H9 (cell line): ENCODE data around the gene MTF1. TPM values are rescaled to one million over a fixed set of nuclear protein-coding genes. Genes with fewer than 3 reads are reported as not detected.

Experiments
- DNase-seq: peaks from one replicate; pipeline ENCODE4 v3.0.0-alpha.2; 2017
- H2AFZ ChIP-seq: one replicate; pipeline ENCODE4 v1.6.1; 2013; ENCODE audit warnings: mild to moderate bottlenecking, low read length, control low read depth, moderate library complexity
- H2AK5ac ChIP-seq: 2 replicates; pipeline ENCODE4 v1.6.1; 2013; ENCODE audit warnings: low read length, control low read depth, mixed read lengths; ENCODE audit not compliant: insufficient read length
- H2BK120ac ChIP-seq: one replicate; pipeline ENCODE4 v1.6.1; 2013; ENCODE audit warnings: low read depth, mild to moderate bottlenecking, low read length, control low read depth, inconsistent platforms; ENCODE audit not compliant: poor library complexity, severe bottlenecking
- H2BK12ac ChIP-seq: 2 replicates; pipeline ENCODE4 v1.6.1; 2013; ENCODE audit warnings: low read length, control low read depth, mixed read lengths, low read depth; ENCODE audit not compliant: insufficient read length
- H2BK15ac ChIP-seq: 2 replicates; pipeline ENCODE4 v1.6.1; 2013; ENCODE audit warnings: low read depth, low read length, control low read depth
- H2BK20ac ChIP-seq: one replicate; pipeline ENCODE4 v1.6.1; 2013; ENCODE audit warnings: low read depth, mild to moderate bottlenecking, low read length, control low read depth, inconsistent platforms; ENCODE audit not compliant: poor library complexity, severe bottlenecking
- H2BK5ac ChIP-seq: 2 replicates; pipeline ENCODE4 v1.6.1; 2013; ENCODE audit warnings: low read length, control low read depth, mixed read lengths; ENCODE audit not compliant: insufficient read length
- H3K14ac ChIP-seq: 2 replicates; pipeline ENCODE4 v1.6.1; 2013; ENCODE audit warnings: low read length, control low read depth; ENCODE audit not compliant: insufficient read depth
- H3K18ac ChIP-seq: 2 replicates; pipeline ENCODE4 v1.6.1; 2013; ENCODE audit warnings: low read depth, mild to moderate bottlenecking, mixed read lengths, low read length, control low read depth; ENCODE audit not compliant: insufficient read length
- H3K23ac ChIP-seq: 2 replicates; pipeline ENCODE4 v1.6.1; 2013; ENCODE audit warnings: low read length, control low read depth, mixed read lengths, low read depth; ENCODE audit not compliant: insufficient read length
- H3K23me2 ChIP-seq: 2 replicates; pipeline ENCODE4 v1.6.1; 2013; ENCODE audit warnings: low read depth, mild to moderate bottlenecking, mixed read lengths, low read length, control low read depth; ENCODE audit not compliant: insufficient read length, poor library complexity, severe bottlenecking
- H3K27ac ChIP-seq: 2 replicates; pipeline ENCODE4 v1.5.1; 2013; ENCODE audit warnings: low read length, control low read depth, mixed read lengths, low read depth; ENCODE audit not compliant: insufficient read length
- H3K27me3 ChIP-seq: 2 replicates; pipeline ENCODE4 v1.6.1; 2013; ENCODE audit warnings: low read length, control low read depth, inconsistent platforms; ENCODE audit not compliant: insufficient read depth
- H3K4ac ChIP-seq: 2 replicates; pipeline ENCODE4 v1.6.1; 2013; ENCODE audit warnings: low read depth, mild to moderate bottlenecking, control low read depth, inconsistent platforms, low read length, moderate library complexity
- H3K4me1 ChIP-seq: 2 replicates; pipeline ENCODE4 v1.6.1; 2013; ENCODE audit warnings: low read length, control low read depth, inconsistent platforms; ENCODE audit not compliant: insufficient read depth
- H3K4me2 ChIP-seq: 2 replicates; pipeline ENCODE4 v1.6.1; 2013; ENCODE audit warnings: low read length, control low read depth, mixed read lengths; ENCODE audit not compliant: insufficient read length, insufficient read depth
- H3K56ac ChIP-seq: 2 replicates; pipeline ENCODE4 v1.6.1; 2013; ENCODE audit warnings: low read depth, mild to moderate bottlenecking, mixed read lengths, low read length, control low read depth; ENCODE audit not compliant: insufficient read length
- H3K79me1 ChIP-seq: 2 replicates; pipeline ENCODE4 v1.6.1; 2013; ENCODE audit warnings: low read depth, mild to moderate bottlenecking, moderate library complexity, low read length, control low read depth, inconsistent platforms; ENCODE audit not compliant: insufficient read depth, poor library complexity, severe bottlenecking
- H3K79me2 ChIP-seq: 2 replicates; pipeline ENCODE4 v1.6.1; 2013; ENCODE audit warnings: low read length, control low read depth, inconsistent platforms; ENCODE audit not compliant: insufficient read depth
- H3K9ac ChIP-seq: 2 replicates; pipeline ENCODE4 v1.6.1; 2013; ENCODE audit warnings: low read length, control low read depth, mixed read lengths; ENCODE audit not compliant: insufficient read length; ENCODE audit errors: extremely low read depth
- H3K9me3 ChIP-seq: one replicate; pipeline ENCODE4 v1.6.1; 2013; ENCODE audit warnings: low read depth, low read length, inconsistent platforms; ENCODE audit not compliant: control insufficient read depth
- H3T11ph ChIP-seq: one replicate; pipeline ENCODE4 v1.6.1; 2013; ENCODE audit warnings: mild to moderate bottlenecking, low read length, control low read depth, inconsistent platforms
- H4K20me1 ChIP-seq: one replicate; pipeline ENCODE4 v1.6.1; 2013; ENCODE audit not compliant: control insufficient read depth, insufficient read length, insufficient read depth
- H4K5ac ChIP-seq: 2 replicates; pipeline ENCODE4 v1.6.1; 2013; ENCODE audit warnings: low read depth, mild to moderate bottlenecking, mixed read lengths, low read length, control low read depth; ENCODE audit not compliant: insufficient read length
- H4K8ac ChIP-seq: replicated peaks from 2 replicates; pipeline ENCODE4 v1.6.1; 2013; ENCODE audit warnings: low read length, control low read depth, mixed read lengths, low read depth; ENCODE audit not compliant: insufficient read length
- H4K91ac ChIP-seq: 2 replicates; pipeline ENCODE4 v1.6.1; 2013; ENCODE audit warnings: low read depth, mild to moderate bottlenecking, moderate library complexity, mixed read lengths, low read length, control low read depth; ENCODE audit not compliant: insufficient read length
- H3K27ac Mint-ChIP-seq, 3 experiments: 2 replicates in 2 of 3; 3 replicates in 1 of 3; pipeline ENCODE4 v1.8.0; 2020 to 2021; ENCODE audit warnings: mixed read lengths in 3 of 3, mild to moderate bottlenecking in 1 of 3, moderate library complexity in 1 of 3
- H3K27me3 Mint-ChIP-seq: 2 replicates; pipeline ENCODE4 v1.8.0; 2021; ENCODE audit warnings: low read depth, mild to moderate bottlenecking, moderate library complexity, mixed read lengths
- H3K36me3 Mint-ChIP-seq, 3 experiments: 2 replicates in 2 of 3; 3 replicates in 1 of 3; pipeline ENCODE4 v1.8.0; 2020 to 2021; ENCODE audit warnings: low read depth in 3 of 3, mixed read lengths in 3 of 3; ENCODE audit not compliant: insufficient read depth in 1 of 3
- H3K4me1 Mint-ChIP-seq, 2 experiments: 2 replicates each; pipeline ENCODE4 v1.8.0; 2020; ENCODE audit warnings: mixed read lengths in 2 of 2
- H3K4me3 Mint-ChIP-seq, 2 experiments: 2 replicates in 1 of 2; 3 replicates in 1 of 2; pipeline ENCODE4 v1.8.0; 2020 to 2021; ENCODE audit warnings: mild to moderate bottlenecking in 2 of 2, mixed read lengths in 2 of 2, moderate library complexity in 1 of 2
- H3K9me3 Mint-ChIP-seq, 2 experiments: 2 replicates in 1 of 2; 3 replicates in 1 of 2; pipeline ENCODE4 v1.8.0; 2020; ENCODE audit warnings: mild to moderate bottlenecking in 2 of 2, mixed read lengths in 2 of 2, moderate library complexity in 1 of 2
- CTCF ChIP-seq: fragments of 200-600 bp; sonication (generic); conservative IDR thresholded peaks from 3 replicates; pipeline ENCODE4 v1.8.0; 2021; ENCODE audit warnings: antibody characterized with exemption, mild to moderate bottlenecking
- WGBS: extraction: QIAGEN DNeasy Blood & Tissue Kit; methylation state at CpG from one replicate; pipeline ENCODE4 v1.1.7; 2013; ENCODE audit warnings: missing lambda C conversion rate, low lambda C conversion rate, mixed read lengths; ENCODE audit not compliant: insufficient read length; ENCODE audit errors: extremely low coverage; 5-methylcytosine and 5-hydroxymethylcytosine counted together
- total RNA-seq: library from RNA; stranded (reverse); gene quantifications from 2 replicates; pipeline ENCODE4 v1.2.1, GENCODE V29; 2021

The MTF1 gene
- total RNA-seq, 1 experiment from 2014 or later, result 17.0 TPM

- Mint-ChIP-seq H3K9me3 (no peaks in the 10 kb centered on the region), H3K27me3 (no peaks in the 10 kb centered on the region), H3K27ac (no peak overlapping the region), H3K36me3 (peaks cover 4 to 50% (median 47%) of the 10 kb centered on the region in 3 experiments; a peak in 6 of 7 replicates), H3K4me3 (no peak overlapping the region), H3K4me1 (no peaks in the 10 kb centered on the region)
- H2BK20ac ChIP-seq, result no peak overlapping the region
- no peaks in the 10 kb centered on the region for H3K27me3 ChIP-seq
- no peak overlapping the region for H4K8ac ChIP-seq
- H4K5ac ChIP-seq, result no peak overlapping the region
- H2AK5ac ChIP-seq, result no peak overlapping the region
- no peaks in the 10 kb centered on the region for H3K79me2 ChIP-seq
- H3T11ph ChIP-seq, result no peak overlapping the region
- no peak for DNase-seq
- no peaks in the 10 kb centered on the region for H4K20me1 ChIP-seq
- no peaks in the 10 kb centered on the region for H3K23me2 ChIP-seq
- H3K4ac ChIP-seq, result no peak overlapping the region
- H3K18ac ChIP-seq, result no peak overlapping the region
- H3K14ac ChIP-seq, result no peak overlapping the region
- TF ChIP-seq CTCF, result no peak
- H4K91ac ChIP-seq, result no peak overlapping the region
- no peak overlapping the region for H2BK5ac ChIP-seq
- H3K4me2 ChIP-seq, result no peak overlapping the region
- H2BK120ac ChIP-seq, result no peak overlapping the region
- no peak overlapping the region for H3K56ac ChIP-seq
- H2BK15ac ChIP-seq, result no peak overlapping the region
- H3K79me1 ChIP-seq, result no peaks in the 10 kb centered on the region
- no peaks in the 10 kb centered on the region for H3K9me3 ChIP-seq
- H3K23ac ChIP-seq, result no peak overlapping the region
- H3K4me1 ChIP-seq, result no peaks in the 10 kb centered on the region
- no peak overlapping the region for H2BK12ac ChIP-seq
- WGBS, result no CpG with 5 or more reads among the region's 6 CpGs
- H3K9ac ChIP-seq, result no peak overlapping the region
- H2AFZ ChIP-seq, result no peak overlapping the region
- no peak overlapping the region for H3K27ac ChIP-seq
Measured at GRCh38 chr1:37888022-37888700, 28.8 kb upstream of the MTF1 start.
